Ascending aorta (tissue), 2 donors: Measurements from ENCODE around the gene HCN2. TPM values are rescaled to one million over a fixed set of nuclear protein-coding genes. Genes with fewer than 3 reads are reported as not detected.
"Not testable (repeated sequence)": the region's sequence is repeated elsewhere in the genome, so short reads cannot be mapped to it uniquely, and the experiment has no call there.

Experiments
- DNase-seq, 2 donors: peaks; one replicate each; pipeline ENCODE4 v3.0.0-alpha.2; 2019; ENCODE audit warnings: low spot score in 2 of 2
- H3K27ac ChIP-seq, 2 donors: fragments of 200-600 bp; sonication (generic); one replicate each; pipeline ENCODE4 v1.5.1; 2016 to 2017; ENCODE audit warnings: mild to moderate bottlenecking in 1 of 2
- H3K27me3 ChIP-seq: fragments of 200-600 bp; sonication (generic); one replicate; pipeline ENCODE4 v1.5.1; 2017
- H3K36me3 ChIP-seq, 2 donors: fragments of 200-600 bp; sonication (generic); one replicate each; pipeline ENCODE4 v1.5.1; 2016
- H3K4me1 ChIP-seq, 2 donors: fragments of 200-600 bp; sonication (generic); one replicate each; pipeline ENCODE4 v1.5.1; 2016 to 2017; ENCODE audit warnings: mild to moderate bottlenecking in 1 of 2
- H3K4me3 ChIP-seq, 2 donors: fragments of 200-600 bp; sonication (generic); one replicate each; pipeline ENCODE4 v1.5.1; 2016 to 2017; ENCODE audit warnings: mild to moderate bottlenecking in 1 of 2
- H3K9me3 ChIP-seq, 2 donors: fragments of 200-600 bp; sonication (generic); one replicate each; pipeline ENCODE4 v1.5.1; 2016
- intact Hi-C: fragments of 100-400 bp; cut with DNase I; formaldehyde crosslinking; loops from one replicate; pipeline ENCODE4 v1.15.1; 2023
- total RNA-seq: library from RNA; depleted of rRNA; stranded (reverse); fragments of >200 nt; gene quantifications from one replicate; pipeline ENCODE4 v1.1.0, GENCODE V29; 2016
- TF ChIP-seq, protein P1 (sequence below), 3 experiments: fragments of 200-600 bp in 2 of 3; fragments of 450-650 bp in 1 of 3; sonication (generic) in 2 of 3; IDR thresholded peaks; one replicate each; pipeline ENCODE4 v1.5.1; 2016 to 2019; ENCODE audit warnings: antibody characterized with exemption in 3 of 3, mild to moderate bottlenecking in 1 of 3, moderate library complexity in 1 of 3

Gene HCN2
- total RNA-seq, 1 donor from 2014 or later: not detected

DNA sequence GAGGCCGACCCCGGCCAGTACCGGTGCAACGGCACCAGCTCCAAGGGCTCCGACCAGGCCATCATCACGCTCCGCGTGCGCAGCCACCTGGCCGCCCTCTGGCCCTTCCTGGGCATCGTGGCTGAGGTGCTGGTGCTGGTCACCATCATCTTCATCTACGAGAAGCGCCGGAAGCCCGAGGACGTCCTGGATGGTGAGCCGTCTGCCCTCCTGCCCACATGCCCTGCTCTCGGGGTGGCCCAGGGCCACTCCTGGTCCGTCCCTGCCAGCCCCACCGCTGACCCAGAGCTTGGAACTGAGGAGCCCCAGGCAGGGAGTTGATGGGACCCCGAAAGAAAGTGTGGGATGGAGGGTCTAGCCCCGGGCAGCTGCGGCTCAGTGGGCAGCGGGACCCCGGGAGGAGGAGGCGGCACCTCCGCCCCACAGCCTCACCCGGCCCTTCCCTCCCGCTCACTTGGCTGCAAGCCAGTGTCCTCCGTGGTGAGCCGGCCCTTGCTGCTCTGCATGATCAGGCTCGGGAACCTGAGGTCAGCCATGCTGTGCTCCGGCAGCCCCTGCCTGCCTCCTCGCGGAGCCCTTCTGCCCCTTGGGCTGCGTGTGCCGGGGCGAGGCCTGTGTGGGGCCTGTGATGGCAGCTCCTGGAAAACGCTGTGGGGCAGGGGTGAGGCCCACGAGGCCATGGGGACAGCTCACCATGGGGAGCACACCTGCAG is 8.1 kb upstream of the HCN2 start:
- no peak overlapping the region for H3K27ac ChIP-seq
- H3K36me3 ChIP-seq: peaks cover 39 to 54% of the 10 kb centered on the region in 2 donors
- H3K9me3 ChIP-seq: no peaks in the 10 kb centered on the region
- no peak overlapping the region for H3K4me3 ChIP-seq
- H3K4me1 ChIP-seq: no peaks in the 10 kb centered on the region
- DNase-seq: no peak
- intact Hi-C loops: no loop called here
- TF ChIP-seq, protein P1, sequence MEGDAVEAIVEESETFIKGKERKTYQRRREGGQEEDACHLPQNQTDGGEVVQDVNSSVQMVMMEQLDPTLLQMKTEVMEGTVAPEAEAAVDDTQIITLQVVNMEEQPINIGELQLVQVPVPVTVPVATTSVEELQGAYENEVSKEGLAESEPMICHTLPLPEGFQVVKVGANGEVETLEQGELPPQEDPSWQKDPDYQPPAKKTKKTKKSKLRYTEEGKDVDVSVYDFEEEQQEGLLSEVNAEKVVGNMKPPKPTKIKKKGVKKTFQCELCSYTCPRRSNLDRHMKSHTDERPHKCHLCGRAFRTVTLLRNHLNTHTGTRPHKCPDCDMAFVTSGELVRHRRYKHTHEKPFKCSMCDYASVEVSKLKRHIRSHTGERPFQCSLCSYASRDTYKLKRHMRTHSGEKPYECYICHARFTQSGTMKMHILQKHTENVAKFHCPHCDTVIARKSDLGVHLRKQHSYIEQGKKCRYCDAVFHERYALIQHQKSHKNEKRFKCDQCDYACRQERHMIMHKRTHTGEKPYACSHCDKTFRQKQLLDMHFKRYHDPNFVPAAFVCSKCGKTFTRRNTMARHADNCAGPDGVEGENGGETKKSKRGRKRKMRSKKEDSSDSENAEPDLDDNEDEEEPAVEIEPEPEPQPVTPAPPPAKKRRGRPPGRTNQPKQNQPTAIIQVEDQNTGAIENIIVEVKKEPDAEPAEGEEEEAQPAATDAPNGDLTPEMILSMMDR (IDR thresholded peaks at IDR 0.05): no peak
- no peaks in the 10 kb centered on the region for H3K27me3 ChIP-seq

DNA sequence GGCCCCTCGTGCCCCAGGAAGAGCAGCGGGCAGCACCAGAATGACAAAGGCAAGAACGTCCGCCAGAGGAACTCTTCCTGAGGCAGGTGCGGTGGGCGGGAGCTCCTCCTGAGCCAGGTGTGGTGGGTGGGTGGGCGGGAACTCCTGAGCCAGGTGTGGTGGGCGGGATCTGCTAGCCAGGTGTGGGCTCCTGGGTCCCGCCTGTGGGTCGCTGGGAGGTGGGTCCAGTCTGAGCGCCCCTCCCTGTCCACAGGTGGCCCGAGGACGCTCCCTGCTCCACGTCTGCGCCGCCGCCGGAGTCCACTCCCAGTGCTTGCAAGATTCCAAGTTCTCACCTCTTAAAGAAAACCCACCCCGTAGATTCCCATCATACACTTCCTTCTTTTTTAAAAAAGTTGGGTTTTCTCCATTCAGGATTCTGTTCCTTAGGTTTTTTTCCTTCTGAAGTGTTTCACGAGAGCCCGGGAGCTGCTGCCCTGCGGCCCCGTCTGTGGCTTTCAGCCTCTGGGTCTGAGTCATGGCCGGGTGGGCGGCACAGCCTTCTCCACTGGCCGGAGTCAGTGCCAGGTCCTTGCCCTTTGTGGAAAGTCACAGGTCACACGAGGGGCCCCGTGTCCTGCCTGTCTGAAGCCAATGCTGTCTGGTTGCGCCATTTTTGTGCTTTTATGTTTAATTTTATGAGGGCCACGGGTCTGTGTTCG is 7.0 kb upstream of the HCN2 start:
- intact Hi-C loops: no loop called here
- Histone ChIP-seq H3K4me3 (no peak overlapping the region), H3K36me3 (peaks cover 39 to 53% of the 10 kb centered on the region in 2 donors), H3K9me3 (no peaks in the 10 kb centered on the region), H3K4me1 (no peaks in the 10 kb centered on the region), H3K27me3 (no peaks in the 10 kb centered on the region), H3K27ac (no peak overlapping the region)
- TF ChIP-seq, protein P1 (IDR thresholded peaks at IDR 0.05): no peak
- no peak for DNase-seq

DNA sequence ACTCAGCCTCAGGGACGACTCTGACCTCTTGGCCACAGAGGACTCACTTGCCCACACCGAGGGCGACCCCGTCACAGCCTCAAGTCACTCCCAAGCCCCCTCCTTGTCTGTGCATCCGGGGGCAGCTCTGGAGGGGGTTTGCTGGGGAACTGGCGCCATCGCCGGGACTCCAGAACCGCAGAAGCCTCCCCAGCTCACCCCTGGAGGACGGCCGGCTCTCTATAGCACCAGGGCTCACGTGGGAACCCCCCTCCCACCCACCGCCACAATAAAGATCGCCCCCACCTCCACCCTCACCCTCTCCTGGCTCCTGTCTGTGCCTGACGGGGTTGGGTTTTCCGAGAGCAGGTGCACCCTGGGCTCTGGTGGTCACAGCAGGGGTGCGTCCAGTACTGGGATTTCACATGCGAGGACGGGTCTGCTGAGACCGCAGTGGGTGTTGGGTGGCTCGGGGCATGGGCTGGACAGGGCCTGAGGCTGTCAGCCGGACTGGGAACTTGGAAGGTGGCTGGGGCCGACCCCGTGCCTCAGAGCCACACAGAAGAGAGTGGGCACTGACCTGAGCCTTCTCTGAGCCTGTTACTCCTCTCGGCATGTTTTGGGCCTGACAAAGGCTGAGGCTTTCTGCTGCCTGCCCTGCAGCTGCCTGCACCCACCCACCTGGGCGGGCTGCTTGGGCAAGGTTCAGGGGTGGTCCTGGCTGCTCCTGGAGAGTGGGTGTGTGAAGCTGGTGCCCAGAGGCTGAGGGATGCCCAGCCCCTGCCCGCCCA is 6.3 kb upstream of the HCN2 start:
- TF ChIP-seq, protein P1 (IDR thresholded peaks at IDR 0.05): no peak
- Histone ChIP-seq H3K36me3 (peaks cover 34 to 46% of the 10 kb centered on the region in 2 donors), H3K27me3 (peaks cover 3% of the 10 kb centered on the region), H3K27ac (no peak overlapping the region), H3K9me3 (no peaks in the 10 kb centered on the region), H3K4me3 (no peak overlapping the region), H3K4me1 (no peaks in the 10 kb centered on the region)
- DNase-seq: no peak
- intact Hi-C loops: no loop called here

- Histone ChIP-seq H3K9me3 (no peaks in the 10 kb centered on the region), H3K36me3 (peaks cover 34 to 44% of the 10 kb centered on the region in 2 donors), H3K27me3 (peaks cover 6% of the 10 kb centered on the region), H3K4me1 (no peaks in the 10 kb centered on the region), H3K4me3 (no peak overlapping the region), H3K27ac (no peak overlapping the region)
- no peak for DNase-seq
- intact Hi-C loops: no loop called here
- TF ChIP-seq, protein P1 (IDR thresholded peaks at IDR 0.05): no peak
Measured at GRCh38 chr19:583968-584239, 5.8 kb upstream of the HCN2 start.

DNA sequence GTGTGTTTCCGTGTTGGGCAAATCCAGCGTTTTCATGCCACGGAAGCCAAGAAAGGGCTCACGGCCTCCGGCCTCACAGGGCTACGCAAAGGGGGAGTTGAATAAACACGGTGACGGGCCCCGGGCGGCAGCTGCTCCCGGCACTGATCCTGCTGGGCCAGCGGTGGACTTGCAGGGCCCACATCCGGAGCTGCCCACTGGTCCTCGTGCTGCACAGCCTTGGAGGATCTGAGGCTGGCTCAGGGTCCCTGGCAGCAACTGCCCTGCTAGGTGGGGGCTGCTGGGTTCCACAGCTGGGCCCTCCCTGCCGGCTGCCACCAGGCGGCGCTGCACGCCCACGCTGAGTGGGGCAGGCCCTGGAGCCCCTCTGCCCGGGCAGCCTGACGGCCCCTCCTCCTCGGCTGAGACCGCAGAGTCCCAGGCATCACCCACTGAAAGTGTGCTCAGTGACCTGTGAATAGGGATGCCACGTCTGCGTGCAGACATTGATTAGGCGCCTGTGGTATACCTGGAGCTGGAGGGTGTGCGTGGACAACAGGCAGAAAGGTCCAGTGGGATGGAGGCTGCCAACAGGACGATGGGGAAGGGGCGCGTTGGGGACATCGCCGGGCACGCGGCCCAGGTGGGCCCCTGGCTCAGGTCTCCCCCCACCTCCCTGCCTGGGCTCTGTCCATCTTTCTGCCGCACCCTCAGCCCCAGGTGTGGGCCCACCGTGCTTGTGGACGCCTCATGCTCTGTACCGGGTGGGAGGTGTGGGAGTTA is 5.3 kb upstream of the HCN2 start:
- no peak for DNase-seq
- Histone ChIP-seq H3K4me1 (peaks cover 0 to 2% of the 10 kb centered on the region in 2 donors), H3K4me3 (no peak overlapping the region), H3K9me3 (no peaks in the 10 kb centered on the region), H3K27me3 (peaks cover 10% of the 10 kb centered on the region), H3K27ac (no peak overlapping the region), H3K36me3 (peaks cover 31 to 39% of the 10 kb centered on the region in 2 donors)
- intact Hi-C loops: no loop called here
- TF ChIP-seq, protein P1 (IDR thresholded peaks at IDR 0.05): peak; percentile 53 to 63 (median 59)

DNA sequence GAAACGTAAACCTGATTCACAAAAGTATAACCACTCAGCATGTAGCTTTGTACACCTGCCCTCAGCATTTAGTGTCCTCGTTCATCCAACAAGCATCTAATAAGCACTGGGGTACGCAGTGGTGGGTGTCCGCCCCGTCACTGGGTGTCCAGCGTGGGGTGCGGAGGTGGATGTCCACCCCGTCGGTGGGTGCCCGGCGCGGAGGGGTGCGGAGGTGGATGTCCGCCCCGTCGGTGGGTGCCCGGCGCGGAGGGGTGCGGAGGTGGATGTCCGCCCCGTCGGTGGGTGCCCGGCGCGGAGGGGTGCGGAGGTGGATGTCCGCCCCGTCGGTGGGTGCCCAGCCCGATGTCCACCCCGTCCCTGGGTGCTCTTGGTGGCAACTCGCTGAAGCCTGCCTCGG is 4.5 kb upstream of the HCN2 start:
- H3K9me3 ChIP-seq, intact Hi-C loops, H3K4me3 ChIP-seq, DNase-seq, H3K27ac ChIP-seq, H3K4me1 ChIP-seq: not testable (repeated sequence)
- Histone ChIP-seq H3K36me3 (peaks cover 29 to 32% of the 10 kb centered on the region in 2 donors), H3K27me3 (peaks cover 12% of the 10 kb centered on the region)
